ENCODE measurements around the gene HTR6.

- TF ChIP-seq CTCF (conservative IDR thresholded peaks at IDR 0.05 in 1 of 2, IDR thresholded peaks at IDR 0.05 in 1 of 2; ENCODE audit: extremely low read depth in 1 of 2, insufficient read depth in 1 of 2, low read depth in 1 of 2, low read length in 2 of 2) = no peak
- TF ChIP-seq EZH2 (IDR thresholded peaks at IDR 0.05; ENCODE audit: borderline replicate concordance, low read length) = no peak
Measured at GRCh38 chr1:19698181-19698580, 33.5 kb downstream of the HTR6 start.
